ENCODE results near the gene HMGA1. TPM values are rescaled to one million over a fixed set of nuclear protein-coding genes. Genes with fewer than 3 reads are reported as not detected.

Gene HMGA1
- total and polyA plus RNA-seq, 4 experiments from 2014 or later, result 25.4 to 77.5 (median 57.8) TPM

Small RNA genes within 50 kb of the gene (microRNA-seq; reads per million reads assigned to microRNA genes)
- gene MIR6835 (ENCODE audit: borderline microRNAs expressed, borderline number of aligned reads, borderline replicate concordance), result not detected

Other genes starting within 250 kb of the HMGA1 start
- under 1 TPM in 1 of 2 experiments, not detected in 1; 0.09 TPM for gene GRM4, start 90.8 kb upstream of the HMGA1 start, total RNA-seq
- not detected for gene GRM4, start 90.8 kb upstream of the HMGA1 start, polyA plus RNA-seq
- 10 to 100 TPM; 29.7 to 30.1 TPM for gene SMIM29, start 12.1 kb downstream of the HMGA1 start, total RNA-seq
- gene SMIM29, start 12.1 kb downstream of the HMGA1 start, polyA plus RNA-seq, result 10 to 100 TPM; 51.5 to 66.5 TPM
- 10 to 100 TPM; 25.9 TPM for gene NUDT3, start 155.8 kb downstream of the HMGA1 start, total RNA-seq
- gene NUDT3, start 155.8 kb downstream of the HMGA1 start, polyA plus RNA-seq, result 10 to 100 TPM in 1 of 2 donors, 1 to 10 TPM in 1; 7.0 to 10.2 TPM
- 1,000 to 10,000 TPM; 2,689 to 2,757 TPM for gene RPS10, start 189.2 kb downstream of the HMGA1 start, total RNA-seq
- 1,000 to 10,000 TPM; 1,588 to 1,682 TPM for gene RPS10, start 189.2 kb downstream of the HMGA1 start, polyA plus RNA-seq
- 1 to 10 TPM; 2.0 to 2.3 TPM for gene PACSIN1, start 229.2 kb downstream of the HMGA1 start, total RNA-seq
- under 1 TPM in 1 of 2 donors, not detected in 1; 0.92 TPM for gene PACSIN1, start 229.2 kb downstream of the HMGA1 start, polyA plus RNA-seq

Measured in CD4-positive, alpha-beta memory T cell (primary cell).